Mesothelial cell of epicardium (in vitro differentiated cells): Measurements from ENCODE around the gene PCSK6. TPM values are rescaled to one million over a fixed set of nuclear protein-coding genes. Genes with fewer than 3 reads are reported as not detected.

Experiments
- DNase-seq, 2 experiments: peaks; one replicate each; pipeline ENCODE4 v3.0.0; 2021; ENCODE audit warnings: low spot score in 2 of 2; ENCODE audit not compliant: unreplicated experiment in 2 of 2
- H3K27ac Mint-ChIP-seq: 2 replicates; pipeline ENCODE4 v1.8.0; 2021; ENCODE audit warnings: mixed read lengths
- H3K27me3 Mint-ChIP-seq: 2 replicates; pipeline ENCODE4 v1.8.0; 2021; ENCODE audit warnings: low read depth, mixed read lengths
- H3K36me3 Mint-ChIP-seq: 2 replicates; pipeline ENCODE4 v1.8.0; 2021; ENCODE audit warnings: mixed read lengths
- H3K4me1 Mint-ChIP-seq: 2 replicates; pipeline ENCODE4 v1.8.0; 2021; ENCODE audit warnings: mixed read lengths
- H3K4me3 Mint-ChIP-seq: 2 replicates; pipeline ENCODE4 v1.8.0; 2021; ENCODE audit warnings: mild to moderate bottlenecking, moderate library complexity, mixed read lengths
- H3K9me3 Mint-ChIP-seq: 2 replicates; pipeline ENCODE4 v1.8.0; 2021; ENCODE audit warnings: mixed read lengths
- CTCF ChIP-seq: fragments of 200-600 bp; sonication (generic); IDR thresholded peaks from one replicate; pipeline ENCODE4 v1.5.0; 2021; ENCODE audit warnings: antibody characterized with exemption; ENCODE audit not compliant: unreplicated experiment
- total RNA-seq: library from RNA; stranded (reverse); gene quantifications from 3 replicates; pipeline ENCODE4 v1.2.1, GENCODE V29; 2021

Gene PCSK6
- total RNA-seq, 1 donor from 2014 or later: 4.5 TPM

- Mint-ChIP-seq H3K27me3 (no peaks in the 10 kb centered on the region), H3K9me3 (peaks cover 3% of the 10 kb centered on the region), H3K36me3 (no peaks in the 10 kb centered on the region), H3K4me1 (peaks cover 27% of the 10 kb centered on the region), H3K27ac (no peak overlapping the region), H3K4me3 (no peak overlapping the region)
- TF ChIP-seq CTCF: no peak
- DNase-seq: peak in 1 of 2 experiments; percentile 36
Measured at GRCh38 chr15:101536166-101536874, 46.8 kb upstream of the PCSK6 start.

GRCh38 chr15:101535170-101535902, 45.8 kb upstream of the PCSK6 start:
- H3K27me3 Mint-ChIP-seq: no peaks in the 10 kb centered on the region
- peak overlapping the region; percentile 73 for H3K27ac Mint-ChIP-seq
- H3K4me3 Mint-ChIP-seq: no peak overlapping the region
- DNase-seq: peak in 1 of 2 experiments; percentile 35
- peaks cover 27% of the 10 kb centered on the region for H3K4me1 Mint-ChIP-seq
- no peaks in the 10 kb centered on the region for H3K36me3 Mint-ChIP-seq
- no peak for TF ChIP-seq CTCF
- peaks cover 3% of the 10 kb centered on the region for H3K9me3 Mint-ChIP-seq

DNA sequence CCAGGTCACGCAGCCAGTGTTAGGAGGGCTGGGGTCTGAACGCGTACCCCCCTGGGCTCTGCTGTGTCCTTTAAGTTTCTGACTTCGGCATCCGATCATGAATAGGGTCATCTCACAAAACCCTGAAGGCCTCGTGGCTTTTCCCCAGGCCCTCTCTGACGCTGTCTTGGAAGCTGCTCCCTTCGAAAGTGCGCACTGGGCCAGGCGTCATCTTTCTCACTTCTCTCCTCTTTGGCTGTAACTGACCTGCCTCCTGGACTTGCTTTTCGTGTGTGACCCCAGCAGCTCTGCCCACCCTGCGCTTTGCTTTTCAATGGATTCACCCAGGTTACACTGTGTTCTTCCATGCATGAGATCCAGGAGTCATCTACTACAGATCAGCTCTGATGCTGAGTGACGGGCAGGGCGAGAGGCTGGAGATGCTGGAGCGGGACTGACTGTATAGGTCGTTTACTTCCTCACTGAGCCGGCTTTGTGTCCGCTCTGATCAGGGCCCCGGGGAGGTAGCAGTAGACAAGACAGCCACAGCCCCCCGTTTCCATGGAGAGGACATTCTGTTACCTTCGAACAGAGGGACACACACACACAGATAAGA, 45.0 kb upstream of the PCSK6 start:
- H3K9me3 Mint-ChIP-seq: peaks cover 3% of the 10 kb centered on the region
- no peaks in the 10 kb centered on the region for H3K27me3 Mint-ChIP-seq
- peak in 1 of 2 experiments; percentile 31 for DNase-seq
- TF ChIP-seq CTCF: no peak
- no peaks in the 10 kb centered on the region for H3K36me3 Mint-ChIP-seq
- no peak overlapping the region for H3K27ac Mint-ChIP-seq
- H3K4me3 Mint-ChIP-seq: no peak overlapping the region
- peaks cover 27% of the 10 kb centered on the region for H3K4me1 Mint-ChIP-seq

- Mint-ChIP-seq H3K9me3 (no peaks in the 10 kb centered on the region), H3K4me1 (peaks cover 27% of the 10 kb centered on the region), H3K27ac (no peak overlapping the region), H3K27me3 (no peaks in the 10 kb centered on the region), H3K36me3 (no peaks in the 10 kb centered on the region), H3K4me3 (no peak overlapping the region)
- TF ChIP-seq CTCF: no peak
- DNase-seq: no peak
Measured at GRCh38 chr15:101533371-101534140, 44.0 kb upstream of the PCSK6 start.

GRCh38 chr15:101532865-101533264, 43.4 kb upstream of the PCSK6 start:
- TF ChIP-seq CTCF: no peak
- Mint-ChIP-seq H3K36me3 (no peaks in the 10 kb centered on the region), H3K4me3 (no peak overlapping the region), H3K27ac (no peak overlapping the region), H3K27me3 (no peaks in the 10 kb centered on the region), H3K4me1 (peaks cover 23% of the 10 kb centered on the region), H3K9me3 (no peaks in the 10 kb centered on the region)
- DNase-seq: no peak
